ENCODE data around the gene MNX1.

DNA sequence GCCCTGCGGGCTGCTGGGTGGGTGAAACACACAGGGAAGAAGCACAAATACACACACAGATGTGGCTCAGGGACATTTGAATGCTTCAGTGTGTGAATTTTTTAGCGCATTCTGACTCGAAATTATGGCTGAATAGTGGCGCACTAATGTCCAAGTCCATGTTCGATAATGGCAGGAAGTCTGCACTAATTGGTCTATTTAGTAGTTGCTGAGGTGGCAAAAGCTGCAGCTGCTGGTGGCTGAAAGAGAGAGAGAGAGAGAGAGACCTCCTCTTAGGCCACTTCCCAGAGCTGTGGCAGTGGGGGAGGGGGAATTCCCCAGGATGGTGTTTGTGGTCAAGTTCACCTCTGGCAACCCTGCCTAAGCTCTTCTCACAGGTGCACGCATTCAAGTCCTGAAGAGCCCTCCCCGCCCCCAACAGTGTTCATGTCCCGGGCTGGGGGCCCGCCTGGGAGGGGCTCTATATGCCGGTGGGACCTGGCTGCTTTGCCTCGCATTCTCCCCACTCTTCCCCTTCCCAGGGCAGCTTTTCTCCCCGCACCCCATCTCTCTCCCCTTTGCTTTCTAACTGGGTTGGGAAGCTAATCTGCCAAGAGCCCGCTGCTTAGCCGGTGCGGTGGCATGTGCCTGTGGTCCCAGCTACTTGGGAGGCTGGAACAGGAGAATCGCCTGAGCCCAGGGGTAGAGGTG, 6.0 kb upstream of the MNX1 start:
- TF ChIP-seq, protein P1, sequence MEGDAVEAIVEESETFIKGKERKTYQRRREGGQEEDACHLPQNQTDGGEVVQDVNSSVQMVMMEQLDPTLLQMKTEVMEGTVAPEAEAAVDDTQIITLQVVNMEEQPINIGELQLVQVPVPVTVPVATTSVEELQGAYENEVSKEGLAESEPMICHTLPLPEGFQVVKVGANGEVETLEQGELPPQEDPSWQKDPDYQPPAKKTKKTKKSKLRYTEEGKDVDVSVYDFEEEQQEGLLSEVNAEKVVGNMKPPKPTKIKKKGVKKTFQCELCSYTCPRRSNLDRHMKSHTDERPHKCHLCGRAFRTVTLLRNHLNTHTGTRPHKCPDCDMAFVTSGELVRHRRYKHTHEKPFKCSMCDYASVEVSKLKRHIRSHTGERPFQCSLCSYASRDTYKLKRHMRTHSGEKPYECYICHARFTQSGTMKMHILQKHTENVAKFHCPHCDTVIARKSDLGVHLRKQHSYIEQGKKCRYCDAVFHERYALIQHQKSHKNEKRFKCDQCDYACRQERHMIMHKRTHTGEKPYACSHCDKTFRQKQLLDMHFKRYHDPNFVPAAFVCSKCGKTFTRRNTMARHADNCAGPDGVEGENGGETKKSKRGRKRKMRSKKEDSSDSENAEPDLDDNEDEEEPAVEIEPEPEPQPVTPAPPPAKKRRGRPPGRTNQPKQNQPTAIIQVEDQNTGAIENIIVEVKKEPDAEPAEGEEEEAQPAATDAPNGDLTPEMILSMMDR (IDR thresholded peaks at IDR 0.05), result no peak
- TF ChIP-seq POLR2AphosphoS5 (IDR thresholded peaks at IDR 0.05), result no peak
- TF ChIP-seq POLR2A (IDR thresholded peaks at IDR 0.05), result no peak

All from sigmoid colon (tissue), 4 donors.